Smooth muscle cell (in vitro differentiated cells): Measurements from ENCODE around the gene PTPRD. TPM values are rescaled to one million over a fixed set of nuclear protein-coding genes. Genes with fewer than 3 reads are reported as not detected.

Experiments used
- DNase-seq: peaks from one replicate; lab custom pipeline; 2025; ENCODE audit not compliant: unreplicated experiment; lab: John Stamatoyannopoulos, UW
- H2AFZ ChIP-seq: fragments of 200-600 bp; sonication (generic); 2 replicates; pipeline ENCODE4 v1.6.0; 2016; ENCODE audit warnings: antibody characterized with exemption, low read depth, mild to moderate bottlenecking
- H3F3A ChIP-seq: fragments of 200-600 bp; sonication (generic); 2 replicates; pipeline ENCODE4 v1.6.0; 2017; ENCODE audit warnings: antibody characterized with exemption, low read depth
- H3K27ac ChIP-seq: fragments of 200-600 bp; sonication (generic); 2 replicates; pipeline ENCODE4 v1.5.1; 2016; ENCODE audit warnings: low read depth, mild to moderate bottlenecking
- H3K27me3 ChIP-seq: fragments of 200-600 bp; sonication (generic); 2 replicates; pipeline ENCODE4 v1.6.1; 2016; ENCODE audit warnings: low read depth, mild to moderate bottlenecking
- H3K36me3 ChIP-seq: fragments of 200-600 bp; sonication (generic); 2 replicates; pipeline ENCODE4 v1.5.1; 2016; ENCODE audit warnings: low read depth
- H3K4me1 ChIP-seq: fragments of 200-600 bp; sonication (generic); 2 replicates; pipeline ENCODE4 v1.5.1; 2016; ENCODE audit warnings: low read depth
- H3K4me2 ChIP-seq: fragments of 200-600 bp; sonication (generic); 2 replicates; pipeline ENCODE4 v1.6.0; 2016; ENCODE audit warnings: mild to moderate bottlenecking
- H3K4me3 ChIP-seq: fragments of 200-600 bp; sonication (generic); 2 replicates; pipeline ENCODE4 v1.5.1; 2016; ENCODE audit warnings: mild to moderate bottlenecking
- H3K79me2 ChIP-seq: fragments of 200-600 bp; sonication (generic); 2 replicates; pipeline ENCODE4 v1.6.0; 2016; ENCODE audit warnings: low read depth, mild to moderate bottlenecking
- H3K9ac ChIP-seq: fragments of 200-600 bp; sonication (generic); 2 replicates; pipeline ENCODE4 v1.6.0; 2016; ENCODE audit warnings: low read depth
- H3K9me3 ChIP-seq: fragments of 200-600 bp; sonication (generic); replicated peaks from 2 replicates; pipeline ENCODE4 v1.5.1; 2016; ENCODE audit warnings: low read depth
- H4K20me1 ChIP-seq: fragments of 200-600 bp; sonication (generic); 2 replicates; pipeline ENCODE4 v1.6.0; 2016; ENCODE audit warnings: low read depth
- WGBS: methylation state at CpG from one replicate; pipeline ENCODE4 v1.1.7; 2016; ENCODE audit warnings: low lambda C conversion rate; 5-methylcytosine and 5-hydroxymethylcytosine counted together
- polyA plus RNA-seq: library from polyadenylated mRNA; unstranded; fragments of >200 nt; fragmentation: Nextera tagmentation; extraction: Ambion mirVana; gene quantifications from 2 replicates; pipeline ENCODE4 v1.2.1, GENCODE V29; 2016
- total RNA-seq: library from RNA; depleted of rRNA; stranded (reverse); fragments of >200 nt; gene quantifications from 2 replicates; pipeline ENCODE4 v1.2.3, GENCODE V29; 2014
- TF ChIP-seq, protein P1 (sequence below): fragments of 200-600 bp; sonication (generic); IDR thresholded peaks from 2 replicates; pipeline ENCODE4 v1.5.1; 2017; ENCODE audit warnings: borderline replicate concordance, mild to moderate bottlenecking, antibody characterized with exemption; ENCODE audit not compliant: insufficient read depth, poor library complexity, severe bottlenecking

Gene PTPRD
- total and polyA plus RNA-seq, 2 experiments from 2014 or later = 6.5 to 61.0 TPM

GRCh38 chr9:8724284-8725018 lies 1888.4 kb downstream of the PTPRD start:
- TF ChIP-seq, protein P1, sequence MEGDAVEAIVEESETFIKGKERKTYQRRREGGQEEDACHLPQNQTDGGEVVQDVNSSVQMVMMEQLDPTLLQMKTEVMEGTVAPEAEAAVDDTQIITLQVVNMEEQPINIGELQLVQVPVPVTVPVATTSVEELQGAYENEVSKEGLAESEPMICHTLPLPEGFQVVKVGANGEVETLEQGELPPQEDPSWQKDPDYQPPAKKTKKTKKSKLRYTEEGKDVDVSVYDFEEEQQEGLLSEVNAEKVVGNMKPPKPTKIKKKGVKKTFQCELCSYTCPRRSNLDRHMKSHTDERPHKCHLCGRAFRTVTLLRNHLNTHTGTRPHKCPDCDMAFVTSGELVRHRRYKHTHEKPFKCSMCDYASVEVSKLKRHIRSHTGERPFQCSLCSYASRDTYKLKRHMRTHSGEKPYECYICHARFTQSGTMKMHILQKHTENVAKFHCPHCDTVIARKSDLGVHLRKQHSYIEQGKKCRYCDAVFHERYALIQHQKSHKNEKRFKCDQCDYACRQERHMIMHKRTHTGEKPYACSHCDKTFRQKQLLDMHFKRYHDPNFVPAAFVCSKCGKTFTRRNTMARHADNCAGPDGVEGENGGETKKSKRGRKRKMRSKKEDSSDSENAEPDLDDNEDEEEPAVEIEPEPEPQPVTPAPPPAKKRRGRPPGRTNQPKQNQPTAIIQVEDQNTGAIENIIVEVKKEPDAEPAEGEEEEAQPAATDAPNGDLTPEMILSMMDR = no peak
- Histone ChIP-seq H3K4me3 (no peak overlapping the region), H3K27me3 (no peaks in the 10 kb centered on the region), H3K4me2 (peak overlapping the region; percentile 45), H3K27ac (peak overlapping the region; percentile 44), H3K9ac (no peak overlapping the region), H3F3A (peaks cover 8% of the 10 kb centered on the region), H3K79me2 (no peaks in the 10 kb centered on the region), H2AFZ (no peak overlapping the region), H3K9me3 (no peaks in the 10 kb centered on the region), H4K20me1 (no peaks in the 10 kb centered on the region), H3K4me1 (peaks cover 31% of the 10 kb centered on the region), H3K36me3 (no peaks in the 10 kb centered on the region)
- WGBS = 36% methylated on average over 11 of the region's 11 CpGs
- no peak for DNase-seq

DNA sequence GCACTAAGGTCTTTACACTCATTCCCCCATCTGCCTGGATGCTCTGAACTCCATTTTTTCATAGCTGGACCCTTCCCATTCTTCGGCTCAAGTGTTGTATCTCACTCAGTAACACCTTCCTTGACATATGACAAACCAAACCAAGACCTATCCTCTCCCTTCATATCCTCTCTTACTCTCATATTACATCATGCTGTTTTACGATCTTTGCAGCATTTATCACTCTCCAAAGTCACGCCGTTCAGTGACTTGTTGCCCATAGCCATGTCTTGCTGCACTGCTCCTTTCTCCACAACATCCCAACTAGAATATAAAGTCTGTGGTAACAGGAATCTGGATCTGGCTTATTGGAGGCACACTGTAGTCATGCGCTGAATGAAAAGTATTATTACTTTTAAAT lies 1889.6 kb downstream of the PTPRD start:
- Histone ChIP-seq H3F3A (peaks cover 8% of the 10 kb centered on the region), H3K27me3 (no peaks in the 10 kb centered on the region), H4K20me1 (no peaks in the 10 kb centered on the region), H2AFZ (no peak overlapping the region), H3K9ac (no peak overlapping the region), H3K27ac (peak overlapping the region; percentile 36), H3K9me3 (no peaks in the 10 kb centered on the region), H3K4me1 (peaks cover 44% of the 10 kb centered on the region), H3K79me2 (no peaks in the 10 kb centered on the region), H3K4me2 (peak overlapping the region; percentile 32), H3K4me3 (no peak overlapping the region), H3K36me3 (no peaks in the 10 kb centered on the region)
- no peak for DNase-seq
- TF ChIP-seq, protein P1 = no peak
- WGBS = 40% methylated on average over 5 of the region's 5 CpGs

DNA sequence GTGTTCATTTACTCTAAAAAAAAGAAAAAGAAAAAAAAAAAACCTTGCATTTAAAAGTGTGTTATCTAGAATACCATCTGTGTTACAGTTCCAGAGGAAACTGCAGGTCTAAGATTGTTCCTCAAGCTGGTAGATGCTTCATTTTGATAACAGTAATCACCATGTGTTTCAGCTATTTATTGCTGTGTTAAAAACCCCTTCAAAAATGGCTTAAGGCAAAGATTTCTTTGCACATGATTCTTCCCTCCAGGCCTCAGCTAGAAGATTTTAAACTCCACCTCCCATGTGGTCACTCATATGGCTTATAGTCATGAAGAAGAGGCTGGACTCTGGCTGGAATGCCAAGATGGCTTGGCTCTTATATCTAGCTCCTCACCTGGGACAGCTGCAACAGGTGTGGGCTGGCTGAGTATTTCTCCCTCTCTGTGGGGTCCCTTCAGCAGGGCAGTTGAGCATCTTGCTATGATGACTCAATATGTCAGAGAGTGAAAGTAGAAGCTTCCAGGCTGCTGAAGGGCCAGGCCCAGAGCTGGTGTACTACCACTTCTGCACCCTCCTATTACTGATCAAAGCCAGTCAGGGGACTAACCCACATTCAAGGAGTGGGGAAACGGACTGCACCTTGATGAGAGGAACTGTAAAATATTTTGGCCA lies 1892.8 kb downstream of the PTPRD start:
- Histone ChIP-seq H3K9ac (no peak overlapping the region), H4K20me1 (no peaks in the 10 kb centered on the region), H3K79me2 (peaks cover 14% of the 10 kb centered on the region), H3K4me3 (no peak overlapping the region), H3K9me3 (no peaks in the 10 kb centered on the region), H3K27ac (no peak overlapping the region), H3K27me3 (no peaks in the 10 kb centered on the region), H2AFZ (no peak overlapping the region), H3K4me2 (no peak overlapping the region), H3F3A (peaks cover 16% of the 10 kb centered on the region), H3K4me1 (peaks cover 37% of the 10 kb centered on the region), H3K36me3 (no peaks in the 10 kb centered on the region)
- 71% methylated on average over 1 of the region's 1 CpG for WGBS
- TF ChIP-seq, protein P1 = no peak
- no peak for DNase-seq
